ENCODE data around the gene STARD5.

DNA sequence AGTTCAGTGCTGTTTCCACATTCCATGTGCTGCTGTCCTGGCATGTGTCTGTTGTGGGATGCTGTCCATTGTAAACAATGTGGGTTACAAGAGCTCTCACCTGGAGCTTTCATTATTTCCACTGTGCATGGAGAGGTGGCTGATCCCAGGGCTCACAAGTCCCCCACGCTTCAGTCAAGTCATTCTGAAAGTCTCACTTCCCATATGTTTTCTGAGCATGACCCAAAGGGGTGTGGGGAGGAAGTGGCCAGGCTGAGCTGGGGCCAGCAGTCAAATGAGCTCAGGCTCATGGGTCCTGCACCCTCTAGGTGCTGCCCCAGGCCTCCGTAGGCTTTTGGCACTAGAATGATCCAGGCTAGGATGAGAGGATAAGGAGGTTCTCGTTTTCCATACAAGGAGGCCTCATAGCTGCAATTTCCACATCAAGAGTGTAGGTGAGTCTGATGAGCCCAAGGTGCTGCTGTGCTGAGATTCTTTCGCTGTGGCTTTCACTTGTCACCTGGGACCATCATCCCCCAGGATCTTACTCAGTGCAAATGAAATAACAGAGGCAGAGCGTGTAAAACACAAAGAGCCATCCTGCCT, 22.0 kb downstream of the STARD5 start:
- TF ChIP-seq, protein P1, sequence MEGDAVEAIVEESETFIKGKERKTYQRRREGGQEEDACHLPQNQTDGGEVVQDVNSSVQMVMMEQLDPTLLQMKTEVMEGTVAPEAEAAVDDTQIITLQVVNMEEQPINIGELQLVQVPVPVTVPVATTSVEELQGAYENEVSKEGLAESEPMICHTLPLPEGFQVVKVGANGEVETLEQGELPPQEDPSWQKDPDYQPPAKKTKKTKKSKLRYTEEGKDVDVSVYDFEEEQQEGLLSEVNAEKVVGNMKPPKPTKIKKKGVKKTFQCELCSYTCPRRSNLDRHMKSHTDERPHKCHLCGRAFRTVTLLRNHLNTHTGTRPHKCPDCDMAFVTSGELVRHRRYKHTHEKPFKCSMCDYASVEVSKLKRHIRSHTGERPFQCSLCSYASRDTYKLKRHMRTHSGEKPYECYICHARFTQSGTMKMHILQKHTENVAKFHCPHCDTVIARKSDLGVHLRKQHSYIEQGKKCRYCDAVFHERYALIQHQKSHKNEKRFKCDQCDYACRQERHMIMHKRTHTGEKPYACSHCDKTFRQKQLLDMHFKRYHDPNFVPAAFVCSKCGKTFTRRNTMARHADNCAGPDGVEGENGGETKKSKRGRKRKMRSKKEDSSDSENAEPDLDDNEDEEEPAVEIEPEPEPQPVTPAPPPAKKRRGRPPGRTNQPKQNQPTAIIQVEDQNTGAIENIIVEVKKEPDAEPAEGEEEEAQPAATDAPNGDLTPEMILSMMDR (IDR thresholded peaks at IDR 0.05; ENCODE audit: borderline replicate concordance, extremely low read depth, low read length, poor library complexity, severe bottlenecking) = no peak
- TF ChIP-seq EZH2 (IDR thresholded peaks at IDR 0.05; ENCODE audit: borderline replicate concordance, low read depth, low read length, severe bottlenecking) = no peak

Data from DND-41 (cell line).